ENCODE measurements around the gene KIRREL1.

KIRREL1 gene

GRCh38 chr1:158147401-158147800 lies 154.0 kb downstream of the KIRREL1 start:
- no peaks in the 10 kb centered on the region for H3K9me3 ChIP-seq (ENCODE audit: low read length)
- no peaks in the 10 kb centered on the region for H3K4me1 ChIP-seq (ENCODE audit: insufficient read depth, low read length)
- no peaks in the 10 kb centered on the region for H3K36me3 ChIP-seq (ENCODE audit: insufficient read depth, low read length)
- H3K4me3 ChIP-seq (ENCODE audit: low read length), result no peak overlapping the region
- no peak overlapping the region for H2AFZ ChIP-seq (ENCODE audit: low read depth, low read length)
- peaks cover 2% of the 10 kb centered on the region for H3K27me3 ChIP-seq (ENCODE audit: insufficient read depth, low read length)

DNA sequence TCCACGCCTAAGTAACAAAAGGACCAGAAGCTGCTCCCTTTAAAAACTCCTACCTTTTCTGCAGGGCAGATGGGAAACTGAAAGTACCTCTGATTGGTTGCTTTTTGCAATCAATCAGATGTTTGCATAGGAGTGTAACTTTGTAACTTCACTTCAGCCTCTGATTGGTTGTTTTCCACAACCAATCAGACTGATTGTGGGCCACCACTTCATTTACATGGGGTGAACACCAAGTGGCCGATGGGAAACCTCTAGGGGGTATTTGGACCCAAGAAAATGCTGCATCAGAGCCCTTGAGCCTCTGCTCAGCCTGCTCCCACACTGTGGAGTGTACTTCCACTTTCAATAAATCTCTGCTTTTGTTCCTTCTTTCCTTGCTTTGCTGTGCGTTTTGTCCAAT lies 154.4 kb downstream of the KIRREL1 start:
- H3K36me3 ChIP-seq (ENCODE audit: insufficient read depth, low read length), result no peaks in the 10 kb centered on the region
- no peak overlapping the region for H3K4me3 ChIP-seq (ENCODE audit: low read length)
- no peak overlapping the region for H2AFZ ChIP-seq (ENCODE audit: low read depth, low read length)
- H3K4me1 ChIP-seq (ENCODE audit: insufficient read depth, low read length), result no peaks in the 10 kb centered on the region
- peaks cover 7% of the 10 kb centered on the region for H3K27me3 ChIP-seq (ENCODE audit: insufficient read depth, low read length)
- H3K9me3 ChIP-seq (ENCODE audit: low read length), result no peaks in the 10 kb centered on the region

- H2AFZ ChIP-seq (ENCODE audit: low read depth, low read length), result no peak overlapping the region
- no peak overlapping the region for H3K4me3 ChIP-seq (ENCODE audit: low read length)
- H3K4me1 ChIP-seq (ENCODE audit: insufficient read depth, low read length), result no peaks in the 10 kb centered on the region
- peaks cover 8% of the 10 kb centered on the region for H3K27me3 ChIP-seq (ENCODE audit: insufficient read depth, low read length)
- no peaks in the 10 kb centered on the region for H3K36me3 ChIP-seq (ENCODE audit: insufficient read depth, low read length)
- H3K9me3 ChIP-seq (ENCODE audit: low read length), result no peaks in the 10 kb centered on the region
Measured at GRCh38 chr1:158148468-158148867, 155.0 kb downstream of the KIRREL1 start.

DNA sequence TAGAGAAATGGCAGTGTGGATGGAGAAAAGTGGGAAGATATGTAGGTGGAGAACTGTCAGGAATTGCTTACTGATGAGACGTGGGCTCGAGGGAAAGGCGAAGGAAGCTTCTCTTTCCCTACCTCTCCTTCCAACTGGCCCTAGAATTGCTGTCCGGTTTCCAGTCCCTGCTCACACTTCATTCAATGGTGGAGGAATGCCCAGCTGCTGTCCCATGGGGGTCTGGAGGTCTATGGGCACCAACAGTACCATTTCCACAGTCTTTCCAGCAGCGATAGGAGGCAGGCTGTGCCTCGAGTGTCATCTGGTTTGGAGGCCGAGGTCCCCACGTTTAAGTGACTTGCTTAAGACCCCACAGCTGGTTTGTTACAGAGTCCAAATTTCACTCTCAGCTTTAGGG lies 155.7 kb downstream of the KIRREL1 start:
- H3K4me1 ChIP-seq (ENCODE audit: insufficient read depth, low read length), result no peaks in the 10 kb centered on the region
- H3K9me3 ChIP-seq (ENCODE audit: low read length), result no peaks in the 10 kb centered on the region
- H2AFZ ChIP-seq (ENCODE audit: low read depth, low read length), result peak overlapping the region; percentile 62
- H3K27me3 ChIP-seq (ENCODE audit: insufficient read depth, low read length), result peaks cover 8% of the 10 kb centered on the region
- no peaks in the 10 kb centered on the region for H3K36me3 ChIP-seq (ENCODE audit: insufficient read depth, low read length)
- peak overlapping the region; percentile 30 for H3K4me3 ChIP-seq (ENCODE audit: low read length)
